Liver (tissue), 9 donors: Measurements from ENCODE around the gene POLR3C. TPM values are rescaled to one million over a fixed set of nuclear protein-coding genes. Genes with fewer than 3 reads are reported as not detected.

Experiments
- DNase-seq: peaks from one replicate; pipeline ENCODE4 v3.0.0-alpha.2; 2017; ENCODE audit warnings: low spot score
- H3K27ac ChIP-seq, 2 donors: one replicate each; pipeline ENCODE4 v1.7.0; 2013; ENCODE audit warnings: inconsistent platforms in 2 of 2, low read length in 2 of 2, control low read depth in 1 of 2, low read depth in 1 of 2, mild to moderate bottlenecking in 1 of 2
- H3K27me3 ChIP-seq, 4 donors: one replicate each; pipeline versions ENCODE4 v1.6.1 to v1.7.0; 2013; ENCODE audit warnings: low read length in 3 of 4, inconsistent platforms in 1 of 4, mild to moderate bottlenecking in 1 of 4, moderate library complexity in 1 of 4; ENCODE audit not compliant: control insufficient read depth in 4 of 4, insufficient read depth in 4 of 4
- H3K36me3 ChIP-seq, 4 donors: one replicate each; pipeline versions ENCODE4 v1.6.1 to v1.7.0; 2013; ENCODE audit warnings: low read length in 3 of 4, mild to moderate bottlenecking in 3 of 4, low read depth in 1 of 4, moderate library complexity in 1 of 4; ENCODE audit not compliant: control insufficient read depth in 4 of 4, insufficient read depth in 3 of 4
- H3K4me1 ChIP-seq, 4 donors: one replicate each; pipeline versions ENCODE4 v1.6.1 to v1.7.0; 2013; ENCODE audit warnings: low read length in 3 of 4, mild to moderate bottlenecking in 3 of 4, moderate library complexity in 1 of 4; ENCODE audit not compliant: control insufficient read depth in 4 of 4, insufficient read depth in 4 of 4
- H3K4me3 ChIP-seq, 3 donors: one replicate each; pipeline versions ENCODE4 v1.6.1 to v1.7.0; 2013; ENCODE audit warnings: low read length in 3 of 3, control low read depth in 1 of 3, low read depth in 1 of 3, mild to moderate bottlenecking in 1 of 3
- H3K9ac ChIP-seq, 2 donors: one replicate each; pipeline ENCODE4 v1.7.0; 2013; ENCODE audit warnings: low read length in 2 of 2, mild to moderate bottlenecking in 2 of 2, moderate library complexity in 2 of 2, control low read depth in 1 of 2, low read depth in 1 of 2
- H3K9me3 ChIP-seq, 4 donors: one replicate each; pipeline versions ENCODE4 v1.6.1 to v1.7.0; 2013; ENCODE audit warnings: low read length in 3 of 4; ENCODE audit not compliant: control insufficient read depth in 4 of 4
- EGR1 ChIP-seq, 2 donors: IDR thresholded peaks; 2 replicates each; pipeline ENCODE4 v1.6.1; 2016 to 2018; ENCODE audit warnings: antibody characterized with exemption in 2 of 2, low read depth in 2 of 2
- FOXA2 ChIP-seq: IDR thresholded peaks from 2 replicates; pipeline ENCODE4 v1.6.1; 2016; ENCODE audit warnings: antibody characterized with exemption
- HNF4A ChIP-seq, 2 donors: conservative IDR thresholded peaks; 2 replicates each; pipeline ENCODE4 v1.6.1; 2016; ENCODE audit warnings: antibody characterized with exemption in 2 of 2, mild to moderate bottlenecking in 2 of 2
- HNF4G ChIP-seq: IDR thresholded peaks from 2 replicates; pipeline ENCODE4 v1.6.1; 2016; ENCODE audit warnings: antibody characterized with exemption
- JUND ChIP-seq, 2 donors: IDR thresholded peaks; 2 replicates each; pipeline ENCODE4 v1.6.1; 2016; ENCODE audit warnings: antibody characterized with exemption in 2 of 2
- NR2F2 ChIP-seq: IDR thresholded peaks from 2 replicates; pipeline ENCODE4 v1.6.1; 2016; ENCODE audit warnings: antibody characterized with exemption
- RAD21 ChIP-seq, 2 donors: IDR thresholded peaks; 2 replicates each; pipeline ENCODE4 v1.6.1; 2016; ENCODE audit warnings: antibody characterized with exemption in 2 of 2, mild to moderate bottlenecking in 2 of 2
- RXRA ChIP-seq, 2 donors: IDR thresholded peaks; 2 replicates each; pipeline ENCODE4 v1.6.1; 2017 to 2018; ENCODE audit warnings: antibody characterized with exemption in 2 of 2, mild to moderate bottlenecking in 1 of 2
- SP1 ChIP-seq: IDR thresholded peaks from 2 replicates; pipeline ENCODE4 v1.6.1; 2018; ENCODE audit warnings: antibody characterized with exemption, mild to moderate bottlenecking
- YY1 ChIP-seq: IDR thresholded peaks from 2 replicates; pipeline ENCODE4 v1.6.1; 2016; ENCODE audit warnings: antibody characterized with exemption, mild to moderate bottlenecking
- WGBS: extraction: QIAGEN DNeasy Blood & Tissue Kit; methylation state at CpG from one replicate; pipeline ENCODE4 v1.1.7; 2013; 5-methylcytosine and 5-hydroxymethylcytosine counted together
- polyA plus RNA-seq, 2 donors: library from polyadenylated mRNA; stranded (reverse) in 1 of 2; unstranded in 1 of 2; fragments of 200-250 nt in 1 of 2; fragments of >200 nt in 1 of 2; fragmentation: Nextera tagmentation in 1 of 2; extraction: Ambion mirVana in 1 of 2; gene quantifications; one replicate each; pipeline versions ENCODE4 v1.2.1 to v1.2.3, GENCODE V29; 2013 to 2015
- total RNA-seq, 2 donors: library from RNA; depleted of rRNA; stranded (reverse); fragments of >200 nt; gene quantifications; one replicate each; pipeline ENCODE4 v1.2.3, GENCODE V29; 2014
- TF ChIP-seq, protein P1 (sequence below): IDR thresholded peaks from 2 replicates; pipeline ENCODE4 v1.6.1; 2016; ENCODE audit warnings: antibody characterized with exemption, mild to moderate bottlenecking
- TF ChIP-seq, protein P2 (sequence below): IDR thresholded peaks from 2 replicates; pipeline ENCODE4 v1.6.1; 2016; ENCODE audit warnings: antibody characterized with exemption
- TF ChIP-seq, protein P3 (sequence below): IDR thresholded peaks from 2 replicates; pipeline ENCODE4 v1.6.1; 2016; ENCODE audit warnings: antibody characterized with exemption
- TF ChIP-seq, protein P4 (sequence below): fragments of 150-350 bp; IDR thresholded peaks from 2 replicates; pipeline ENCODE4 v1.5.1; 2017; ENCODE audit warnings: improper control_type of control experiment, low read depth, low read length; ENCODE audit not compliant: missing input control
- TF ChIP-seq, protein P5 (sequence below): IDR thresholded peaks from 2 replicates; pipeline ENCODE4 v1.6.1; 2016; ENCODE audit warnings: antibody characterized with exemption
- donor health status: healthy.
- donor health status: healthy.
- donor health status: healthy.
- donor health status: healthy.
- donor health status: healthy.

The POLR3C gene
- total and polyA plus RNA-seq, 4 donors: 6.3 to 22.0 (median 10.6) TPM

DNA sequence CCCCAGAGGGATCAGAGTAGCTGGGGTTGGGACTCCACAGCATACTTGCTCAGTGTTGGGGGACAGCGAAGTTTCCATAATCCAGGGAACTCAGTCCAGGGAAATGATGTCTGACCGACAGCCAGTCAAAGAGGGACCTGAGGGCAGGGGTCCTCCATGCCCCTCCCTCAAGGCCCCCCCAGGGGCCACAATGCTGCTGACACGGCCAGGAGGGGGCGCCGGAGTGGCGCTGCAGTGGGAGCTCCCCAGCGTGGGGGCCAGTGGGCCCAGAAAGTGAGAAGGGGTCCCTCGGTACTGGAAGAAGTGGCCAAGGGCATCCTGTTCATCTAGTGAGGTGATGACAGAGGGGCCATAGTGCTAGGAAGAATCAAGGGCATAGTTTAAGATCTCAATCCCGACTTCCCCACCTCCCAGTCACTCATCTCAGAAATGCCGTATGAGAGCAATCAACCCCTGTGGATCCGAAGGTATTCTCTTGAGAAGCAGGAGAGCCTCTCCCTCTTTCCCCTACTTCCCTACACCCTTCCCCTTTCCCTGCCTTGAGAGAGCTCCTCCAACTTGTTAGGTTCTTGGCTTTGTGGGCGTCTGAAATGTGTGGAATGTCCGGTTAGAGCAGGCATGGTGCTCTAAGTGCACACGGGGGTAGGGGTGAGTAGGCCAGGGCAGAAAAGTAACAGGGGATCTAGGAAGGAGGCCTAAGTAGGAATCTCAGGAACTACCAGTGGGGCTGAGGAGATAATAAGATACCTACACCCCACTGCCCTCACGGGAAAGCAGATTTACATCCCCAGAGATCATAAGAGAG, 25.6 kb downstream of the POLR3C start:
- no peak for DNase-seq
- 88% methylated on average over 15 of the region's 15 CpGs for WGBS
- Histone ChIP-seq H3K36me3 (peaks cover 9 to 36% (median 23%) of the 10 kb centered on the region in 4 donors), H3K9me3 (no peaks in the 10 kb centered on the region), H3K4me1 (peaks cover 5 to 13% (median 11%) of the 10 kb centered on the region in 4 donors), H3K4me3 (no peak overlapping the region), H3K27ac (no peak overlapping the region), H3K9ac (no peak overlapping the region), H3K27me3 (no peaks in the 10 kb centered on the region)
- TF ChIP-seq HNF4A (conservative IDR thresholded peaks at IDR 0.05): no peak
- no peak for TF ChIP-seq RXRA (IDR thresholded peaks at IDR 0.05)
- no peak for TF ChIP-seq RAD21 (IDR thresholded peaks at IDR 0.05)
- TF ChIP-seq NR2F2: no peak
- TF ChIP-seq JUND (IDR thresholded peaks at IDR 0.05): no peak
- TF ChIP-seq, protein P1, sequence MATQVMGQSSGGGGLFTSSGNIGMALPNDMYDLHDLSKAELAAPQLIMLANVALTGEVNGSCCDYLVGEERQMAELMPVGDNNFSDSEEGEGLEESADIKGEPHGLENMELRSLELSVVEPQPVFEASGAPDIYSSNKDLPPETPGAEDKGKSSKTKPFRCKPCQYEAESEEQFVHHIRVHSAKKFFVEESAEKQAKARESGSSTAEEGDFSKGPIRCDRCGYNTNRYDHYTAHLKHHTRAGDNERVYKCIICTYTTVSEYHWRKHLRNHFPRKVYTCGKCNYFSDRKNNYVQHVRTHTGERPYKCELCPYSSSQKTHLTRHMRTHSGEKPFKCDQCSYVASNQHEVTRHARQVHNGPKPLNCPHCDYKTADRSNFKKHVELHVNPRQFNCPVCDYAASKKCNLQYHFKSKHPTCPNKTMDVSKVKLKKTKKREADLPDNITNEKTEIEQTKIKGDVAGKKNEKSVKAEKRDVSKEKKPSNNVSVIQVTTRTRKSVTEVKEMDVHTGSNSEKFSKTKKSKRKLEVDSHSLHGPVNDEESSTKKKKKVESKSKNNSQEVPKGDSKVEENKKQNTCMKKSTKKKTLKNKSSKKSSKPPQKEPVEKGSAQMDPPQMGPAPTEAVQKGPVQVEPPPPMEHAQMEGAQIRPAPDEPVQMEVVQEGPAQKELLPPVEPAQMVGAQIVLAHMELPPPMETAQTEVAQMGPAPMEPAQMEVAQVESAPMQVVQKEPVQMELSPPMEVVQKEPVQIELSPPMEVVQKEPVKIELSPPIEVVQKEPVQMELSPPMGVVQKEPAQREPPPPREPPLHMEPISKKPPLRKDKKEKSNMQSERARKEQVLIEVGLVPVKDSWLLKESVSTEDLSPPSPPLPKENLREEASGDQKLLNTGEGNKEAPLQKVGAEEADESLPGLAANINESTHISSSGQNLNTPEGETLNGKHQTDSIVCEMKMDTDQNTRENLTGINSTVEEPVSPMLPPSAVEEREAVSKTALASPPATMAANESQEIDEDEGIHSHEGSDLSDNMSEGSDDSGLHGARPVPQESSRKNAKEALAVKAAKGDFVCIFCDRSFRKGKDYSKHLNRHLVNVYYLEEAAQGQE: no peak

DNA sequence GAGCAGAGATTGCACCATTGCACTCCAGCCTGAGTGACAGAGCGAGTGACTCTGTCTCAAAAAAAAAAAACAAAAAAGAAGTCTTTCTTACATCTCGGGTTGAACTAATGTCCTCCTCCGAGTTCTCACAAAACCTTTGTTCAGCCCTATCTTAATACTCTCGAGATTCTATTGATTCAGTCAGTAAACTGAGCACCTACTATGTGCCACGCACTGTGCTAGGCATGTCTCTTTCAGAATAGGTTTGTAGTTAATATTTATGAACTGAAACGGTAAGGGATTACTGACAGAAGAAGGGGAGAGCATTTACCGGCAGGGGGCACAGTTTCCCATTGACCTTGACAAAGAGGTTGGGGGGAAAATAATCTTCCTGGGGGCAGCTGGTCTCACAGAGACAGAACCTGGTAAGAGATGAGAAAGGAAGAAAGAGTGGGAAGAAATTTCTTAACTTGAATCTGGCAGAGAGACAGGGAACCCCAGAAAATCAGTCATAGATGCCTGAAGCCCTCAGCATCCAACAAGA, 31.5 kb downstream of the POLR3C start:
- WGBS: 87% methylated on average over 7 of the region's 7 CpGs

More for the DNA sequence above, 31.5 kb downstream of the POLR3C start:
- no peak overlapping the region for H3K4me3 ChIP-seq
- DNase-seq: no peak
- peaks cover 2 to 38% (median 23%) of the 10 kb centered on the region in 4 donors for H3K36me3 ChIP-seq
- H3K27me3 ChIP-seq: no peaks in the 10 kb centered on the region
- TF ChIP-seq RXRA (IDR thresholded peaks at IDR 0.05) (no peak), SP1 (no peak), FOXA2 (no peak), JUND (IDR thresholded peaks at IDR 0.05) (no peak), YY1 (no peak), NR2F2 (no peak), HNF4G (no peak), EGR1 (IDR thresholded peaks at IDR 0.05; ENCODE audit: low read depth in 2 of 2) (no peak)
- TF ChIP-seq, protein P1: no peak
- TF ChIP-seq, protein P2, sequence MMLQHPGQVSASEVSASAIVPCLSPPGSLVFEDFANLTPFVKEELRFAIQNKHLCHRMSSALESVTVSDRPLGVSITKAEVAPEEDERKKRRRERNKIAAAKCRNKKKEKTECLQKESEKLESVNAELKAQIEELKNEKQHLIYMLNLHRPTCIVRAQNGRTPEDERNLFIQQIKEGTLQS: no peak
- TF ChIP-seq, protein P3, sequence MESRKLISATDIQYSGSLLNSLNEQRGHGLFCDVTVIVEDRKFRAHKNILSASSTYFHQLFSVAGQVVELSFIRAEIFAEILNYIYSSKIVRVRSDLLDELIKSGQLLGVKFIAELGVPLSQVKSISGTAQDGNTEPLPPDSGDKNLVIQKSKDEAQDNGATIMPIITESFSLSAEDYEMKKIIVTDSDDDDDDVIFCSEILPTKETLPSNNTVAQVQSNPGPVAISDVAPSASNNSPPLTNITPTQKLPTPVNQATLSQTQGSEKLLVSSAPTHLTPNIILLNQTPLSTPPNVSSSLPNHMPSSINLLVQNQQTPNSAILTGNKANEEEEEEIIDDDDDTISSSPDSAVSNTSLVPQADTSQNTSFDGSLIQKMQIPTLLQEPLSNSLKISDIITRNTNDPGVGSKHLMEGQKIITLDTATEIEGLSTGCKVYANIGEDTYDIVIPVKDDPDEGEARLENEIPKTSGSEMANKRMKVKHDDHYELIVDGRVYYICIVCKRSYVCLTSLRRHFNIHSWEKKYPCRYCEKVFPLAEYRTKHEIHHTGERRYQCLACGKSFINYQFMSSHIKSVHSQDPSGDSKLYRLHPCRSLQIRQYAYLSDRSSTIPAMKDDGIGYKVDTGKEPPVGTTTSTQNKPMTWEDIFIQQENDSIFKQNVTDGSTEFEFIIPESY: no peak
- TF ChIP-seq, protein P4, sequence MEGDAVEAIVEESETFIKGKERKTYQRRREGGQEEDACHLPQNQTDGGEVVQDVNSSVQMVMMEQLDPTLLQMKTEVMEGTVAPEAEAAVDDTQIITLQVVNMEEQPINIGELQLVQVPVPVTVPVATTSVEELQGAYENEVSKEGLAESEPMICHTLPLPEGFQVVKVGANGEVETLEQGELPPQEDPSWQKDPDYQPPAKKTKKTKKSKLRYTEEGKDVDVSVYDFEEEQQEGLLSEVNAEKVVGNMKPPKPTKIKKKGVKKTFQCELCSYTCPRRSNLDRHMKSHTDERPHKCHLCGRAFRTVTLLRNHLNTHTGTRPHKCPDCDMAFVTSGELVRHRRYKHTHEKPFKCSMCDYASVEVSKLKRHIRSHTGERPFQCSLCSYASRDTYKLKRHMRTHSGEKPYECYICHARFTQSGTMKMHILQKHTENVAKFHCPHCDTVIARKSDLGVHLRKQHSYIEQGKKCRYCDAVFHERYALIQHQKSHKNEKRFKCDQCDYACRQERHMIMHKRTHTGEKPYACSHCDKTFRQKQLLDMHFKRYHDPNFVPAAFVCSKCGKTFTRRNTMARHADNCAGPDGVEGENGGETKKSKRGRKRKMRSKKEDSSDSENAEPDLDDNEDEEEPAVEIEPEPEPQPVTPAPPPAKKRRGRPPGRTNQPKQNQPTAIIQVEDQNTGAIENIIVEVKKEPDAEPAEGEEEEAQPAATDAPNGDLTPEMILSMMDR: no peak
- TF ChIP-seq, protein P5, sequence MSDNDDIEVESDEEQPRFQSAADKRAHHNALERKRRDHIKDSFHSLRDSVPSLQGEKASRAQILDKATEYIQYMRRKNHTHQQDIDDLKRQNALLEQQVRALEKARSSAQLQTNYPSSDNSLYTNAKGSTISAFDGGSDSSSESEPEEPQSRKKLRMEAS: no peak
- no peak overlapping the region for H3K9ac ChIP-seq
- H3K4me1 ChIP-seq: peaks cover 5 to 14% (median 11%) of the 10 kb centered on the region in 4 donors
- no peaks in the 10 kb centered on the region for H3K9me3 ChIP-seq
- H3K27ac ChIP-seq: no peak overlapping the region
